ENCODE measurements around the gene SCMH1. TPM values are rescaled to one million over a fixed set of nuclear protein-coding genes. Genes with fewer than 3 reads are reported as not detected.

Gene SCMH1
- total RNA-seq, 1 donor from 2014 or later: 25.5 TPM

DNA sequence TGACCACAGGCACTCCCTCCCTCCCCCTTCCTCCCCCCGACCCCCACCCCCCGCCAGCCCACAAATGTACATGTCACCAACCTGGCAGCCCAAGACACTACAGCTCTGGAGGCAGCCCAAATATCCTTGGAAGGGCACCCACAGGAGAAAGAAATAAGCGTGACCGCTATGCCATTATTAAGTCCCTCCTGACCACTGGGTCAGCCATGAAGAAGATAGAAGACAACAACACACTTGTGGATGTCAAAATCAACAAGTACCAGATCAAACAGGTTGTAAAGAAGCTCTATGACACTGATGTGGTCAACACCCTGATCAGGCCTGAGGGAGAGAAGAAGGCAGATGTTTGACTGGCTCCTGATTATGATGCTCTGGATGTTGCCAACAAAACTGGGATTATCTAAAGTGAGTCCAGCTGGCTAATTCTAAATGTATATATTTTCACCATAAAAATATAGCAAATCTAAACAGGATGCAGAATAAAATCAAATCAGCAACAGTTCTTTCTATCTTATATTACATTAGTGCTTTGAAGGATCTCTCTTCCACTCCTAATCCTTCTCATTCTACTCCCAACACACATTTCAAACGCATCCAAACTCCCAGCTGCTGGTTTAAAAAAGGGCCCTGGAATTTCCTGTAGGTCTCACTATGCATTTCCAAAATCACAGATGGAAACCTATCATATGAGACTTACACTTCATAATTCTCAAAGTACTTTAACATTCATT is 143.2 kb downstream of the SCMH1 start:
- no peak for DNase-seq (ENCODE audit: low read depth)
- TF ChIP-seq, protein P1, sequence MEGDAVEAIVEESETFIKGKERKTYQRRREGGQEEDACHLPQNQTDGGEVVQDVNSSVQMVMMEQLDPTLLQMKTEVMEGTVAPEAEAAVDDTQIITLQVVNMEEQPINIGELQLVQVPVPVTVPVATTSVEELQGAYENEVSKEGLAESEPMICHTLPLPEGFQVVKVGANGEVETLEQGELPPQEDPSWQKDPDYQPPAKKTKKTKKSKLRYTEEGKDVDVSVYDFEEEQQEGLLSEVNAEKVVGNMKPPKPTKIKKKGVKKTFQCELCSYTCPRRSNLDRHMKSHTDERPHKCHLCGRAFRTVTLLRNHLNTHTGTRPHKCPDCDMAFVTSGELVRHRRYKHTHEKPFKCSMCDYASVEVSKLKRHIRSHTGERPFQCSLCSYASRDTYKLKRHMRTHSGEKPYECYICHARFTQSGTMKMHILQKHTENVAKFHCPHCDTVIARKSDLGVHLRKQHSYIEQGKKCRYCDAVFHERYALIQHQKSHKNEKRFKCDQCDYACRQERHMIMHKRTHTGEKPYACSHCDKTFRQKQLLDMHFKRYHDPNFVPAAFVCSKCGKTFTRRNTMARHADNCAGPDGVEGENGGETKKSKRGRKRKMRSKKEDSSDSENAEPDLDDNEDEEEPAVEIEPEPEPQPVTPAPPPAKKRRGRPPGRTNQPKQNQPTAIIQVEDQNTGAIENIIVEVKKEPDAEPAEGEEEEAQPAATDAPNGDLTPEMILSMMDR (conservative IDR thresholded peaks at IDR 0.05; ENCODE audit: low read depth, low read length): no peak
- no peak overlapping the region for H3K4me3 ChIP-seq (ENCODE audit: low read depth, low read length)

DNA sequence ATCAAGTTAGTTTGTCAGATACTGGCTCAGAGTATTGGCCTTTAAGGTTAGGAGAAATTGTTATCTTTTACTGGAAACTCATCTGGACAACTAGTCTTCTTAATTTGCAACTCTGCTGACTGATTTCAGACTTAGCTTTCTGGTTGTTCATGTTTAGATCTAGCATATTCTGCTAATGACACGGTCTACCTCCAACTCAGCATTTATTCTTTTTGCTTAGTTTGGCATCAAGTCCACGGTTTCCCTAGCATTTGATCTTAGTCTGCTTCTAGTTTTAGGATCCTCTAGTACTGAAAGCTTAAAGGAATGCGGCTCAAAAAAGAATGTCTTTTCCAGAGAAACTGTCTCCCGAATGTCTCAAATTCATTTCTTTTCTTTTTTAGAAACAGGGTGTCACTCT is 145.0 kb downstream of the SCMH1 start:
- DNase-seq (ENCODE audit: low read depth): no peak
- TF ChIP-seq, protein P1 (conservative IDR thresholded peaks at IDR 0.05; ENCODE audit: low read depth, low read length): no peak
- no peak overlapping the region for H3K4me3 ChIP-seq (ENCODE audit: low read depth, low read length)

DNA sequence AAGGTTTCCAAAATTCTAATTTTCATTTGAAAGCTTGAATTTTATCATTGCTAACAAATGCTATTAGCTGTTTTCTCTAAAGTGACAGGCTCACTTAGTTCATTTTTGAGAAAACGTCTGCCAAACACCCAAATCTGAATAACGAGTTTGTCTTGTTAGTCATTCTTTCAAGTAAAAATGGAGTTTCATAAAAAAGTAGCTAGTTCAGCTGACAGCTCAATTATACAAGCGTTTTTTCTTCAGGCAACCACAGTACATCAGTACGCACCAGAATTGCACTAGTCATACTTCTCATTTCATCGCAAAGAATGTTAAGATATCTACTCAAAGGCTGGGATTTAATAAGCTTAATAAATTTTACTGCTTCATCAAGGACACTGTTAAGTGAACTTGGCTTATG is 148.3 kb downstream of the SCMH1 start:
- no peak for DNase-seq (ENCODE audit: low read depth)
- TF ChIP-seq, protein P1 (conservative IDR thresholded peaks at IDR 0.05; ENCODE audit: low read depth, low read length): no peak

DNA sequence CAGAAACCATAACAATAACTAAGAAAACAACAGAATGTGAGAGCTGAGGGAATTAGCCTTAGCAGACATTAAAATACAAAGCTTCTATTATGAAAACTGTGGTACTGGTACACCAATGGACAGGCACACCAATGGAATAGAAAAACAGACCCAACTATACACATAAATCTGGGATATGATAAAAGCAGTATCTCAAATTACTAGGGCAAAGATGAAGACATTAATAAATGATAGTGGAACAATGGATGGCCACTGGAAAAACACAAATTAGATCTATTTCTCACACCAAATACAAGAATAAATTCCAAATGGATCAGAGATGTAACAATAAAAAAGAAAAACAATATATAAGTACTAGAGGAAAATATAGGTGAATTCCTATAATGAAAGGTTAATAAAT is 155.2 kb downstream of the SCMH1 start:
- DNase-seq (ENCODE audit: low read depth): no peak
- TF ChIP-seq, protein P1 (conservative IDR thresholded peaks at IDR 0.05; ENCODE audit: low read depth, low read length): no peak
- H3K4me3 ChIP-seq (ENCODE audit: low read depth, low read length): no peak overlapping the region

More for the DNA sequence above, 148.3 kb downstream of the SCMH1 start:
- H3K4me3 ChIP-seq (ENCODE audit: low read depth, low read length): no peak overlapping the region

DNA sequence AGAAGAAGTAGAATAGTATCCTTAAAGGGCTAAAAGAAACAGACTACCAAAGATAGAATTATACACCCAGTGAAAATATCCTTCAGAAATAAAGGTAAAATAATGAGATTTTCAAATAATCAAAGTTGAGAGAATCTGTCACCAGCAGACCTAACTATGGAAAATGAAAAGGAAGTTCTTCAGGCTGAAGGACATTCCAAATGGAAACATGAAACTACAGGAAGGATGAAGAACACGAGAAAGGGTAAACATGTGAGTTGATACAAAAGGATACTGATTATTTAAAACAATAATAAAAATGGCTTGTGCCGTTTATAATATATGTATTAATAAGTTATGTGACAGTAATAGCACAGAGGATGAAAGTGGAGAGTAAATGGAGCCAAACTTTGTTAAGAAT is 163.5 kb downstream of the SCMH1 start:
- no peak for DNase-seq (ENCODE audit: low read depth)
- no peak overlapping the region for H3K4me3 ChIP-seq (ENCODE audit: low read depth, low read length)

DNA sequence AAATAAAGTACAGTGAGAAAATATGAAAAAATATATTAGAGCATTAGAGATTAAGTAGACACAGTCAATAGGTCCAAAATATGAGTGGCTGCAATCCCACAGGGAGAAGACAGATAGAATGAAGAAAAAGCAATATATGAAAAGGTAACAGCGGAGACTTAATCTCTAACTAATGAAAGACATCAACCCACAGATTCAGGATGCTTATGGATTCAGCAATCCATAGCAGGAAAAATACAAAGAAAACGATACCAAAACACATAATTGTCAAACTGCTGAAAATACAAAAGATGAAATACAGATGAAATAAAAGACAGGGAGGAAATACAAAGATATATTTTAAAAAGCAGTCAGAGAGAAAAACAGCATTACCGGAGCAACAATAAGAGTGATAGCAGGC is 163.9 kb downstream of the SCMH1 start:
- TF ChIP-seq, protein P1 (conservative IDR thresholded peaks at IDR 0.05; ENCODE audit: low read depth, low read length): no peak

More for the DNA sequence above, 163.5 kb downstream of the SCMH1 start:
- TF ChIP-seq, protein P1 (conservative IDR thresholded peaks at IDR 0.05; ENCODE audit: low read depth, low read length): no peak

DNA sequence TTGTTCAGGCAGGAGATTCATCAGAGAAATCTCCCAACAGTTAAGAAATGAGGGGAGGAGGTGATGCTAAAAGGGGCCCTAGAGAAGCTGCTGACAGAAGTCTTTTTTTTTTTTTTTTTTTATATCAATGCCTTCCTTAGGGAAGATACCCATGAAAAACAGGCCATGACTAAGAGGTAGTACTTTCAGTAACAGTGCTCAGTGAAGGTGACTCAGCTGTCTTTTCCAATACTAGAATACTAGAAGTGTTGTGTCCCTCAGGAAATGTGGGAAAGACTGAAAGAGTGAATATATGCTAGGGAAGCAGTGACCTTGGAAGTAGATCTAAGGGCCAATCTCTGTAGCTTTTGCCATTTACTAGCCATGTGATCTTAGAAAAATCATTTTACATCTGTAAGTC is 168.1 kb downstream of the SCMH1 start:
- TF ChIP-seq, protein P1 (conservative IDR thresholded peaks at IDR 0.05; ENCODE audit: low read depth, low read length): no peak
- peak; percentile 47 for DNase-seq (ENCODE audit: low read depth)
- H3K4me3 ChIP-seq (ENCODE audit: low read depth, low read length): no peak overlapping the region

More for the DNA sequence above, 163.9 kb downstream of the SCMH1 start:
- H3K4me3 ChIP-seq (ENCODE audit: low read depth, low read length): no peak overlapping the region
- no peak for DNase-seq (ENCODE audit: low read depth)

Measured in epithelial cell of proximal tubule (primary cell).